Neutrophil (primary cell): Measurements from ENCODE around the gene TELO2.

Experiments used
- H3K27ac ChIP-seq: fragments of 200-600 bp; sonication (generic); 2 replicates; pipeline ENCODE4 v1.5.1; 2016; ENCODE audit warnings: mild to moderate bottlenecking, moderate library complexity
- H3K27me3 ChIP-seq: fragments of 200-600 bp; sonication (generic); 2 replicates; pipeline ENCODE4 v1.6.0; 2016; ENCODE audit warnings: mild to moderate bottlenecking
- H3K36me3 ChIP-seq: fragments of 200-600 bp; sonication (generic); 2 replicates; pipeline ENCODE4 v1.5.1; 2017
- H3K4me1 ChIP-seq, 2 experiments: fragments of 200-600 bp in 1 of 2; sonication (generic) in 1 of 2; 1 replicate in 1 of 2; 2 replicates in 1 of 2; pipeline versions ENCODE4 v1.5.1 to v1.6.1; 2013 to 2016; ENCODE audit warnings: low read depth in 1 of 2, low read length in 1 of 2, mild to moderate bottlenecking in 1 of 2, moderate library complexity in 1 of 2; ENCODE audit not compliant: control insufficient read depth in 1 of 2, insufficient read depth in 1 of 2
- H3K4me3 ChIP-seq, 2 experiments: fragments of 200-600 bp in 1 of 2; sonication (generic) in 1 of 2; 1 replicate in 1 of 2; 2 replicates in 1 of 2; pipeline ENCODE4 v1.5.1; 2013 to 2016; ENCODE audit warnings: low read depth in 1 of 2, low read length in 1 of 2, mild to moderate bottlenecking in 1 of 2, moderate library complexity in 1 of 2
- H3K9me3 ChIP-seq: fragments of 200-600 bp; sonication (generic); 2 replicates; pipeline ENCODE4 v1.5.1; 2016
- CTCF ChIP-seq: fragments of 200-600 bp; sonication (generic); IDR thresholded peaks from 2 replicates; pipeline ENCODE4 v1.5.1; 2016; ENCODE audit warnings: antibody characterized with exemption

TELO2 gene

GRCh38 chr16:1537763-1538289, 44.7 kb downstream of the TELO2 start:
- Histone ChIP-seq H3K4me3 (no peak overlapping the region), H3K36me3 (no peaks in the 10 kb centered on the region), H3K9me3 (no peaks in the 10 kb centered on the region), H3K27me3 (peaks cover 55% of the 10 kb centered on the region), H3K4me1 (peaks cover 3% of the 10 kb centered on the region in 2 experiments), H3K27ac (no peak overlapping the region)
- no peak for TF ChIP-seq CTCF

GRCh38 chr16:1538804-1539520, 45.8 kb downstream of the TELO2 start:
- Histone ChIP-seq H3K36me3 (no peaks in the 10 kb centered on the region), H3K27me3 (peaks cover 44% of the 10 kb centered on the region), H3K4me3 (no peak overlapping the region), H3K4me1 (peaks cover 14 to 15% of the 10 kb centered on the region in 2 experiments), H3K27ac (no peak overlapping the region), H3K9me3 (no peaks in the 10 kb centered on the region)
- no peak for TF ChIP-seq CTCF

GRCh38 chr16:1539720-1540555, 46.8 kb downstream of the TELO2 start:
- no peak overlapping the region for H3K4me3 ChIP-seq
- H3K9me3 ChIP-seq = no peaks in the 10 kb centered on the region
- H3K36me3 ChIP-seq = no peaks in the 10 kb centered on the region
- H3K27me3 ChIP-seq = peaks cover 34% of the 10 kb centered on the region
- no peak for TF ChIP-seq CTCF
- peaks cover 14 to 17% of the 10 kb centered on the region in 2 experiments for H3K4me1 ChIP-seq
- no peak overlapping the region for H3K27ac ChIP-seq

GRCh38 chr16:1540556-1540855, 47.3 kb downstream of the TELO2 start:
- H3K4me1 ChIP-seq = peaks cover 17 to 19% of the 10 kb centered on the region in 2 experiments
- H3K4me3 ChIP-seq = no peak overlapping the region
- no peaks in the 10 kb centered on the region for H3K36me3 ChIP-seq
- H3K9me3 ChIP-seq = no peaks in the 10 kb centered on the region
- no peak for TF ChIP-seq CTCF
- H3K27me3 ChIP-seq = peaks cover 29% of the 10 kb centered on the region
- no peak overlapping the region for H3K27ac ChIP-seq

GRCh38 chr16:1541293-1542165, 48.4 kb downstream of the TELO2 start:
- Histone ChIP-seq H3K27ac (no peak overlapping the region), H3K36me3 (no peaks in the 10 kb centered on the region), H3K4me1 (peaks cover 17 to 22% of the 10 kb centered on the region in 2 experiments)

More at GRCh38 chr16:1541293-1542165, 48.4 kb downstream of the TELO2 start:
- TF ChIP-seq CTCF = no peak
- H3K9me3 ChIP-seq = no peaks in the 10 kb centered on the region
- no peak overlapping the region for H3K4me3 ChIP-seq
- peaks cover 18% of the 10 kb centered on the region for H3K27me3 ChIP-seq
